Left lobe of liver (tissue), 1 donor: Measurements from ENCODE around the gene HTN3. TPM values are rescaled to one million over a fixed set of nuclear protein-coding genes. Genes with fewer than 3 reads are reported as not detected.

Source experiments
- total RNA-seq: library from RNA; stranded (reverse); gene quantifications from one replicate; pipeline ENCODE4 v1.2.1, GENCODE V29; 2021
- donor health status: DM: no; HTN: yes; CAD: no.

HTN3 gene
- total RNA-seq, 1 donor from 2014 or later, result not detected

Other genes with a start within 250 kb of the HTN3 start
- gene SULT1E1, start 168.3 kb upstream of the HTN3 start, total RNA-seq, result 11.1 TPM
- gene CSN1S1, start 97.4 kb upstream of the HTN3 start, total RNA-seq, result not detected
- gene CSN2, start 62.7 kb upstream of the HTN3 start, total RNA-seq, result not detected
- not detected for gene STATH, start 32.5 kb upstream of the HTN3 start, total RNA-seq
- gene HTN1, start 22.0 kb downstream of the HTN3 start, total RNA-seq, result not detected
- not detected for gene PRR27, start 125.8 kb downstream of the HTN3 start, total RNA-seq
- gene ODAM, start 167.3 kb downstream of the HTN3 start, total RNA-seq, result not detected
- not detected for gene FDCSP, start 197.7 kb downstream of the HTN3 start, total RNA-seq
- gene CSN3, start 214.1 kb downstream of the HTN3 start, total RNA-seq, result not detected